GM12878 (cell line): ENCODE results near the gene DGAT2. TPM values are rescaled to one million over a fixed set of nuclear protein-coding genes. Genes with fewer than 3 reads are reported as not detected.

Source experiments
- ATAC-seq: fragments of 200-7000 bp; cut with Tn5 transposase; 3 replicates; pipeline ENCODE4 v1.9.1; 2020; ENCODE audit warnings: mild to moderate bottlenecking, moderate library complexity
- BruUV-seq: library from RNA; stranded (reverse); fragments of 400-500 nt; replicated peaks from 2 replicates; lab custom pipeline; 2021; lab: Mats Ljungman, UMichigan
- CTCF ChIA-PET: fragments of 300-600 bp; sonication (Branson Sonifier 250); formaldehyde crosslinking; extraction: SDS; loops from one replicate; lab custom pipeline; 2021; ENCODE audit warnings: inconsistent platforms; lab: Yijun Ruan, JAX
- POLR2A ChIA-PET: fragments of 350-600 bp; formaldehyde crosslinking; extraction: SDS; loops from one replicate; lab custom pipeline; 2021; ENCODE audit warnings: inconsistent platforms; lab: Charles Lee
- RAD21 ChIA-PET: fragments of 300-600 bp; sonication (Branson Sonifier 250); formaldehyde crosslinking; loops from one replicate; lab custom pipeline; 2023; ENCODE audit warnings: antibody characterized with exemption; ENCODE audit not compliant: unreplicated experiment; lab: Charles Lee
- SMC1A ChIA-PET: fragments of 300-600 bp; sonication (Branson Sonifier 250); formaldehyde crosslinking; loops from one replicate; lab custom pipeline; 2023; ENCODE audit not compliant: unreplicated experiment, uncharacterized antibody; lab: Charles Lee
- DNase-seq: peaks from one replicate; pipeline ENCODE4 v3.0.0-alpha.2; 2011; ENCODE audit warnings: low read depth, low spot score
- FAIRE-seq: peaks from 3 replicates; lab custom pipeline; 2011; peaks lifted over from hg19 to GRCh38; lab: Jason Lieb, UNC
- H2AFZ ChIP-seq: 2 replicates; pipeline ENCODE4 v1.6.0; 2011; ENCODE audit warnings: low read depth, low read length, control low read depth; ENCODE audit not compliant: control insufficient read depth
- H3K27ac ChIP-seq: 2 replicates; pipeline ENCODE4 v1.5.1; 2011; ENCODE audit warnings: control low read depth; ENCODE audit not compliant: control insufficient read depth, insufficient read depth
- H3K27me3 ChIP-seq, 2 experiments: replicated peaks in 1 of 2; 2 replicates each; pipeline versions ENCODE4 v1.6.0 to v1.6.1; 2011; ENCODE audit warnings: low read length in 1 of 2; ENCODE audit not compliant: control insufficient read depth in 2 of 2, insufficient read depth in 2 of 2
- H3K36me3 ChIP-seq, 2 experiments: 2 replicates each; pipeline ENCODE4 v1.5.1; 2011; ENCODE audit warnings: low read length in 1 of 2; ENCODE audit not compliant: control insufficient read depth in 2 of 2, insufficient read depth in 2 of 2
- H3K4me1 ChIP-seq: 2 replicates; pipeline ENCODE4 v1.6.1; 2011; ENCODE audit warnings: mild to moderate bottlenecking, low read length, moderate library complexity, mixed read lengths; ENCODE audit not compliant: control insufficient read depth, insufficient read depth
- H3K4me2 ChIP-seq: 2 replicates; pipeline ENCODE4 v1.6.0; 2011; ENCODE audit warnings: control low read depth; ENCODE audit not compliant: control insufficient read depth, insufficient read depth
- H3K4me3 ChIP-seq: fragments of 200-600 bp; sonication (generic); 2 replicates; pipeline ENCODE4 v1.5.1; 2016
- H3K79me2 ChIP-seq: 2 replicates; pipeline ENCODE4 v1.6.0; 2011; ENCODE audit warnings: low read length; ENCODE audit not compliant: control insufficient read depth, insufficient read depth
- H3K9ac ChIP-seq: 2 replicates; pipeline ENCODE4 v1.8.0; 2011; ENCODE audit warnings: low read length, control low read depth, mixed read lengths; ENCODE audit not compliant: control insufficient read depth, insufficient read depth
- H3K9me3 ChIP-seq: replicated peaks from 3 replicates; pipeline ENCODE4 v1.5.1; 2011; ENCODE audit warnings: mild to moderate bottlenecking, low read length; ENCODE audit not compliant: control insufficient read depth, insufficient read depth
- H4K20me1 ChIP-seq: 2 replicates; pipeline ENCODE4 v1.6.0; 2011; ENCODE audit not compliant: control insufficient read depth, insufficient read depth
- IRF4 ChIP-seq: IDR thresholded peaks from 2 replicates; pipeline ENCODE4 v1.6.1; 2011; ENCODE audit warnings: low read depth, low read length
- SRF ChIP-seq, 2 experiments: IDR thresholded peaks; 2 replicates each; pipeline ENCODE4 v1.6.1; 2011; ENCODE audit warnings: low read depth in 2 of 2, low read length in 2 of 2, mild to moderate bottlenecking in 1 of 2, moderate library complexity in 1 of 2
- ZBED1 ChIP-seq: IDR thresholded peaks from 2 replicates; pipeline ENCODE4 v1.6.1; 2016; ENCODE audit warnings: borderline replicate concordance
- WGBS: methylation state at CpG from one replicate; pipeline ENCODE4 v1.1.6; 2016; ENCODE audit warnings: low lambda C conversion rate; ENCODE audit not compliant: insufficient replicate concordance, insufficient coverage; ENCODE audit errors: missing lambda C conversion rate; 5-methylcytosine and 5-hydroxymethylcytosine counted together
- in situ Hi-C: fragments of 300-500 bp; cut with MboI; formaldehyde crosslinking; loops from 9 replicates; pipeline ENCODE4 v1.14.3; 2018; ENCODE audit warnings: mixed read lengths
- intact Hi-C: fragments of 100-400 bp; cut with micrococcal nuclease; formaldehyde crosslinking; loops from one replicate; pipeline ENCODE4 v1.14.2; 2022; ENCODE audit not compliant: unreplicated experiment
- polyA plus RNA-seq, 11 experiments: library from polyadenylated mRNA; depleted of rRNA in 4 of 11; unstranded in 6 of 11; stranded (reverse) in 5 of 11; fragments of >200 nt; fragmentation: Nextera tagmentation in 4 of 11; fragmentation: Illumina TruSeq in 1 of 11; extraction: Ambion mirVana in 4 of 11; extraction: Trizol in 1 of 11; gene quantifications; 1 replicate in 1 of 11; 2 replicates in 10 of 11; pipeline versions ENCODE4 v1.2.1 to v1.2.3, GENCODE V29; 2011 to 2016; ENCODE audit warnings: inconsistent platforms in 2 of 11, missing spikeins in 2 of 11, low read depth in 1 of 11
- total RNA-seq, 4 experiments: library from RNA; depleted of rRNA in 3 of 4; stranded (reverse); fragments of >200 nt in 3 of 4; fragmentation: Illumina TruSeq in 1 of 4; extraction: Trizol in 1 of 4; gene quantifications; 2 replicates each; pipeline versions ENCODE4 v1.2.1 to v1.2.3, GENCODE V29; 2013 to 2021

The DGAT2 gene
- total and polyA plus RNA-seq, 10 of the 15 experiments (the other 5 are each of a cell fraction or from before 2014, with no cell fraction given) = 5.1 to 25.9 (median 17.6) TPM

DNA sequence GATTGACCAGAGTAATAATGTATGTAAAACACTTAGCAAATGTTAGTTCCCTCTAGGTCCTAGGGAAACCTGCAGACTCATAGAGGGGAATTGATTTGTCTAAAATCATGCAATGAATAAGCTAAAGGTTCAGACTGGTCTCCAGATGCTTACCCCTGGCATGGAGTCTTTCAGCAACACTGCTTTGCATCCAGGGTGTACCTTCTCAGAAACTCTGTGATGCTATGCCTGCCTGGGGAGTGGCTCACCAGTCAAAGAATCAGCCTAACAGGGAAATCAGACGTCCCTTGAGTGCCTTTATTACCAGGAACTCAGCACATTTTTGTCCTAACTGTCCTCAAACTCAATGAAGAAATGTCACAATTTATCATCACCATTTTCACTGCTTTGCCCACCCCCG, 40.5 kb downstream of the DGAT2 start (continued):
- TF ChIP-seq SRF (IDR thresholded peaks at IDR 0.05; ENCODE audit: low read depth in 2 of 2, low read length in 2 of 2) (no peak), ZBED1 (no peak)
- TF ChIP-seq, all 136 proteins: peak for 0

DNA sequence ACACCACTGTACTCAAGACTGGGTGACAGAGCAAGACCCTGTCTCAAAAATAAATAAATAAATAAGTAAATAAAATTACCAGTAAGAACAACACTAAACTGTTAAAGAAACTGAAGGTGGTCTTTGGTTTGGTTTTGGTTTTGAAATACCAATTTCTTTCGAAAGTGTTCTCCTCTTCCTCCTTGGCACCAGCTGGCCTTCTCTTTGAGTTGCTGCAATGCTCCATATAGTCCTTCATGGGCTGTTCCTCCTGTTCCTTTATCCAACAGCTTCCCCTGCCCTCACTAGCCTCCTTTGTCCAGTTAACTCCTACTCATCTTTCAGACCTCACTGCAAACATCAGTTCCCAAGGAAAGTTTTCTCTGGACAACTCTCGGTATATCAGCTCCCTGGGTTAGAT, 41.4 kb downstream of the DGAT2 start:
- RAD21 ChIA-PET = interaction anchor here (1.0 to 10.4 kb wide), 4 partner anchors 16 to 64 kb away, joined by 3 to 111 read pairs (median 56); no protein-coding TSS in a partner anchor

More for the DNA sequence above, 41.4 kb downstream of the DGAT2 start:
- Histone ChIP-seq H3K4me2 (peak overlapping the region; percentile 88), H4K20me1 (no peaks in the 10 kb centered on the region), H3K9me3 (no peaks in the 10 kb centered on the region), H3K4me3 (peak overlapping the region; percentile 86), H3K36me3 (no peaks in the 10 kb centered on the region), H3K27me3 (no peaks in the 10 kb centered on the region), H2AFZ (peak overlapping the region; percentile 38; the same call in 1 of the 2 replicates), H3K9ac (peak overlapping the region; percentile 43), H3K4me1 (peaks cover 41% of the 10 kb centered on the region), H3K79me2 (peaks cover 33% of the 10 kb centered on the region), H3K27ac (peak overlapping the region; percentile 85)
- no TSS peak for BruUV-seq
- POLR2A ChIA-PET = interaction anchor here (0.9 to 8.7 kb wide), 7 partner anchors 8 to 63 kb away, joined by 3 to 173 read pairs (median 6); no protein-coding TSS in a partner anchor
- WGBS = 47% methylated on average over 2 of the region's 2 CpGs
- DNase-seq (no peak), ATAC-seq (no peak), FAIRE-seq (no peak)
- intact Hi-C loops (loop anchor here (10.0 kb wide), 1 partner anchor 1815 kb away; no protein-coding TSS in a partner anchor), in situ Hi-C loops (loop anchor here (5.0 kb wide), 2 partner anchors 57 to 342 kb away; no protein-coding TSS in a partner anchor)
- TF ChIP-seq IRF4 = no peak
- CTCF ChIA-PET = interaction anchor here (0.7 to 13.1 kb wide), 7 partner anchors 10 to 342 kb away, joined by 3 to 183 read pairs (median 8); no protein-coding TSS in a partner anchor
- SMC1A ChIA-PET = interaction anchor here (1.1 to 6.5 kb wide), 8 partner anchors 15 to 425 kb away, joined by 3 to 111 read pairs (median 7); no protein-coding TSS in a partner anchor
